Measurements from ENCODE around the gene MAN2A2.

Gene MAN2A2

GRCh38 chr15:90946538-90946937 is 43.4 kb downstream of the MAN2A2 start:
- ATAC-seq = no peak
- TF ChIP-seq POU6F1 (CRISPR knock-in tag; IDR thresholded peaks at IDR 0.05; ENCODE audit: borderline replicate concordance, low read depth) = no peak
- no peak for TF ChIP-seq ESRRG (CRISPR knock-in tag; IDR thresholded peaks at IDR 0.05)
- TF ChIP-seq SNAI2 (CRISPR knock-in tag; IDR thresholded peaks at IDR 0.05) = no peak
- TF ChIP-seq TSHZ2 (CRISPR knock-in tag; IDR thresholded peaks at IDR 0.05) = no peak
- no peak for TF ChIP-seq BACH2 (CRISPR knock-in tag; IDR thresholded peaks at IDR 0.05; ENCODE audit: borderline replicate concordance)
- TF ChIP-seq TOX (CRISPR knock-in tag; IDR thresholded peaks at IDR 0.05; ENCODE audit: borderline replicate concordance) = no peak
- no peak for TF ChIP-seq GLIS3 (CRISPR knock-in tag; IDR thresholded peaks at IDR 0.05)
- TF ChIP-seq ZNF565 (CRISPR knock-in tag; conservative IDR thresholded peaks at IDR 0.05; ENCODE audit: low read depth) = no peak
- no peak for TF ChIP-seq PPARA (CRISPR knock-in tag; IDR thresholded peaks at IDR 0.05; ENCODE audit: borderline replicate concordance)
- TF ChIP-seq ZFP30 (CRISPR knock-in tag; IDR thresholded peaks at IDR 0.05) = no peak
- TF ChIP-seq ZC3H10 (CRISPR knock-in tag; IDR thresholded peaks at IDR 0.05) = no peak
- TF ChIP-seq ZNF70 (CRISPR knock-in tag; IDR thresholded peaks at IDR 0.05) = no peak
- TF ChIP-seq CSRNP3 (CRISPR knock-in tag; IDR thresholded peaks at IDR 0.05) = no peak
- no peak for TF ChIP-seq TCF4 (CRISPR knock-in tag; IDR thresholded peaks at IDR 0.05; ENCODE audit: borderline replicate concordance)
- TF ChIP-seq CREB5 (CRISPR knock-in tag; IDR thresholded peaks at IDR 0.05; ENCODE audit: low read depth) = no peak
- no peak for TF ChIP-seq CSDC2 (CRISPR knock-in tag; IDR thresholded peaks at IDR 0.05)
- TF ChIP-seq OSR1 (CRISPR knock-in tag; IDR thresholded peaks at IDR 0.05) = no peak
- TF ChIP-seq RARB (CRISPR knock-in tag; IDR thresholded peaks at IDR 0.05) = no peak
- no peak for TF ChIP-seq ARNTL (CRISPR knock-in tag; IDR thresholded peaks at IDR 0.05; ENCODE audit: borderline replicate concordance, low read depth)

GRCh38 chr15:90946941-90947576 is 44.0 kb downstream of the MAN2A2 start:
- TF ChIP-seq TOX (CRISPR knock-in tag; IDR thresholded peaks at IDR 0.05; ENCODE audit: borderline replicate concordance) (no peak), ZFP30 (CRISPR knock-in tag; IDR thresholded peaks at IDR 0.05) (no peak), PATZ1 (CRISPR knock-in tag; IDR thresholded peaks at IDR 0.05; ENCODE audit: borderline replicate concordance) (no peak), ZNF70 (CRISPR knock-in tag; IDR thresholded peaks at IDR 0.05) (no peak), OSR1 (CRISPR knock-in tag; IDR thresholded peaks at IDR 0.05) (no peak), ZNF565 (CRISPR knock-in tag; conservative IDR thresholded peaks at IDR 0.05; ENCODE audit: low read depth) (no peak), TCF4 (CRISPR knock-in tag; IDR thresholded peaks at IDR 0.05; ENCODE audit: borderline replicate concordance) (no peak), SNAI2 (CRISPR knock-in tag; IDR thresholded peaks at IDR 0.05) (no peak), ISL1 (CRISPR knock-in tag; IDR thresholded peaks at IDR 0.05) (no peak), PPARA (CRISPR knock-in tag; IDR thresholded peaks at IDR 0.05; ENCODE audit: borderline replicate concordance) (no peak), POU6F1 (CRISPR knock-in tag; IDR thresholded peaks at IDR 0.05; ENCODE audit: borderline replicate concordance, low read depth) (no peak), CSRNP3 (CRISPR knock-in tag; IDR thresholded peaks at IDR 0.05) (no peak), RARB (CRISPR knock-in tag; IDR thresholded peaks at IDR 0.05) (no peak), GLIS3 (CRISPR knock-in tag; IDR thresholded peaks at IDR 0.05) (no peak), BACH2 (CRISPR knock-in tag; IDR thresholded peaks at IDR 0.05; ENCODE audit: borderline replicate concordance) (no peak), ESRRG (CRISPR knock-in tag; IDR thresholded peaks at IDR 0.05) (no peak), CREB5 (CRISPR knock-in tag; IDR thresholded peaks at IDR 0.05; ENCODE audit: low read depth) (no peak)
- no peak for ATAC-seq

Measured in SK-N-SH treated with all-trans-retinoic acid at 6 μM for 48 hours (cell line).